Spleen (tissue), 7 donors: ENCODE results near the gene RBM38.

Source experiments
- POLR2A ChIP-seq, 3 donors: fragments of 450-650 bp; IDR thresholded peaks; one replicate each; pipeline ENCODE4 v1.5.1; 2017; ENCODE audit warnings: antibody characterized with exemption in 3 of 3, mild to moderate bottlenecking in 1 of 3
- POLR2AphosphoS5 ChIP-seq, 3 donors: sonication (generic); formaldehyde crosslinking; IDR thresholded peaks; one replicate each; pipeline ENCODE4 v1.5.1; 2017; ENCODE audit warnings: antibody characterized with exemption in 3 of 3
- TF ChIP-seq, protein P1 (sequence below), 11 experiments: fragments of 200-600 bp in 7 of 11; fragments of 450-650 bp in 4 of 11; sonication (generic) in 4 of 11; IDR thresholded peaks in 8 of 11; conservative IDR thresholded peaks in 3 of 11; 1 replicate in 7 of 11; 2 replicates in 4 of 11; pipeline versions ENCODE4 v1.4.0 to v1.8.0; 2016 to 2021; ENCODE audit warnings: antibody characterized with exemption in 11 of 11, inconsistent platforms in 4 of 11, mild to moderate bottlenecking in 1 of 11
- donor health status: DM: no; HTN: no; CAD: no; lungs with moderate emphysema.
- donor health status: DM: no; HTN: no; CAD: no.
- donor health status: DM: no; HTN: no; CAD: no.

- TF ChIP-seq, protein P1, sequence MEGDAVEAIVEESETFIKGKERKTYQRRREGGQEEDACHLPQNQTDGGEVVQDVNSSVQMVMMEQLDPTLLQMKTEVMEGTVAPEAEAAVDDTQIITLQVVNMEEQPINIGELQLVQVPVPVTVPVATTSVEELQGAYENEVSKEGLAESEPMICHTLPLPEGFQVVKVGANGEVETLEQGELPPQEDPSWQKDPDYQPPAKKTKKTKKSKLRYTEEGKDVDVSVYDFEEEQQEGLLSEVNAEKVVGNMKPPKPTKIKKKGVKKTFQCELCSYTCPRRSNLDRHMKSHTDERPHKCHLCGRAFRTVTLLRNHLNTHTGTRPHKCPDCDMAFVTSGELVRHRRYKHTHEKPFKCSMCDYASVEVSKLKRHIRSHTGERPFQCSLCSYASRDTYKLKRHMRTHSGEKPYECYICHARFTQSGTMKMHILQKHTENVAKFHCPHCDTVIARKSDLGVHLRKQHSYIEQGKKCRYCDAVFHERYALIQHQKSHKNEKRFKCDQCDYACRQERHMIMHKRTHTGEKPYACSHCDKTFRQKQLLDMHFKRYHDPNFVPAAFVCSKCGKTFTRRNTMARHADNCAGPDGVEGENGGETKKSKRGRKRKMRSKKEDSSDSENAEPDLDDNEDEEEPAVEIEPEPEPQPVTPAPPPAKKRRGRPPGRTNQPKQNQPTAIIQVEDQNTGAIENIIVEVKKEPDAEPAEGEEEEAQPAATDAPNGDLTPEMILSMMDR (IDR thresholded peaks at IDR 0.05 in 8 of 11, conservative IDR thresholded peaks at IDR 0.05 in 3 of 11): peak in 1 of 11 experiments; percentile 7
- TF ChIP-seq POLR2A (IDR thresholded peaks at IDR 0.05): no peak
- TF ChIP-seq POLR2AphosphoS5 (IDR thresholded peaks at IDR 0.05): peak; percentile 75 to 90 (median 82)
These were observed 41.8 kb downstream of the RBM38 start for GRCh38 chr20:57432862-57433491.
